ENCODE results near the gene DNAJB6. TPM values are rescaled to one million over a fixed set of nuclear protein-coding genes. Genes with fewer than 3 reads are reported as not detected.

The DNAJB6 gene
- total RNA-seq, 2 donors from 2014 or later, result 103 to 116 TPM

- Mint-ChIP-seq H3K4me3 (no peak overlapping the region), H3K4me1 (ENCODE audit: low read depth) (peaks cover 13% of the 10 kb centered on the region), H3K9me3 (no peaks in the 10 kb centered on the region), H3K27me3 (ENCODE audit: low read depth) (no peaks in the 10 kb centered on the region), H3K36me3 (ENCODE audit: insufficient read depth in 2 of 2) (peaks cover 0 to 3% of the 10 kb centered on the region in 2 donors), H3K27ac (no peak overlapping the region)
- ATAC-seq (replicated peaks in 1 of 2) (no peak), DNase-seq (no peak)
Measured at GRCh38 chr7:157416011-157416410, 79.2 kb downstream of the DNAJB6 start.

GRCh38 chr7:157418204-157419034 is 81.6 kb downstream of the DNAJB6 start:
- peaks cover 0 to 3% of the 10 kb centered on the region in 2 donors for H3K36me3 Mint-ChIP-seq (ENCODE audit: insufficient read depth in 2 of 2)
- no peaks in the 10 kb centered on the region for H3K4me1 Mint-ChIP-seq (ENCODE audit: low read depth)
- ATAC-seq (replicated peaks in 1 of 2), result peak in 1 of 2 donors; percentile 25
- H3K27me3 Mint-ChIP-seq (ENCODE audit: low read depth), result no peaks in the 10 kb centered on the region
- no peak overlapping the region for H3K27ac Mint-ChIP-seq
- H3K9me3 Mint-ChIP-seq, result no peaks in the 10 kb centered on the region
- DNase-seq, result no peak
- no peak overlapping the region for H3K4me3 Mint-ChIP-seq

- Mint-ChIP-seq H3K4me1 (ENCODE audit: low read depth) (no peaks in the 10 kb centered on the region), H3K9me3 (no peaks in the 10 kb centered on the region), H3K4me3 (no peak overlapping the region), H3K27ac (no peak overlapping the region), H3K27me3 (ENCODE audit: low read depth) (no peaks in the 10 kb centered on the region), H3K36me3 (ENCODE audit: insufficient read depth in 2 of 2) (peaks cover 0 to 3% of the 10 kb centered on the region in 2 donors)
- ATAC-seq (replicated peaks in 1 of 2), result peak in 1 of 2 donors; percentile 4
- no peak for DNase-seq
Measured at GRCh38 chr7:157419035-157419293, 82.2 kb downstream of the DNAJB6 start.

- DNase-seq (no peak), ATAC-seq (replicated peaks in 1 of 2) (no peak)
- no peaks in the 10 kb centered on the region for H3K9me3 Mint-ChIP-seq
- no peaks in the 10 kb centered on the region for H3K36me3 Mint-ChIP-seq (ENCODE audit: insufficient read depth in 2 of 2)
- H3K4me1 Mint-ChIP-seq (ENCODE audit: low read depth), result no peaks in the 10 kb centered on the region
- no peak overlapping the region for H3K27ac Mint-ChIP-seq
- H3K27me3 Mint-ChIP-seq (ENCODE audit: low read depth), result no peaks in the 10 kb centered on the region
- no peak overlapping the region for H3K4me3 Mint-ChIP-seq
Measured at GRCh38 chr7:157422279-157422678, 85.5 kb downstream of the DNAJB6 start.

- Mint-ChIP-seq H3K4me3 (no peak overlapping the region), H3K9me3 (no peaks in the 10 kb centered on the region), H3K4me1 (ENCODE audit: low read depth) (no peaks in the 10 kb centered on the region), H3K36me3 (ENCODE audit: insufficient read depth in 2 of 2) (no peaks in the 10 kb centered on the region), H3K27me3 (ENCODE audit: low read depth) (no peaks in the 10 kb centered on the region), H3K27ac (no peak overlapping the region)
- no peak for DNase-seq
- no peak for ATAC-seq (replicated peaks in 1 of 2)
Measured at GRCh38 chr7:157423348-157423747, 86.5 kb downstream of the DNAJB6 start.

GRCh38 chr7:157423886-157424565 is 87.2 kb downstream of the DNAJB6 start:
- H3K9me3 Mint-ChIP-seq, result no peaks in the 10 kb centered on the region
- H3K4me3 Mint-ChIP-seq, result no peak overlapping the region
- no peaks in the 10 kb centered on the region for H3K4me1 Mint-ChIP-seq (ENCODE audit: low read depth)
- H3K27ac Mint-ChIP-seq, result no peak overlapping the region
- ATAC-seq (replicated peaks in 1 of 2) (no peak), DNase-seq (no peak)
- no peaks in the 10 kb centered on the region for H3K36me3 Mint-ChIP-seq (ENCODE audit: insufficient read depth in 2 of 2)
- no peaks in the 10 kb centered on the region for H3K27me3 Mint-ChIP-seq (ENCODE audit: low read depth)

GRCh38 chr7:157425137-157425731 is 88.4 kb downstream of the DNAJB6 start:
- no peaks in the 10 kb centered on the region for H3K4me1 Mint-ChIP-seq (ENCODE audit: low read depth)

GRCh38 chr7:157425761-157426160 is 89.0 kb downstream of the DNAJB6 start:
- Mint-ChIP-seq H3K4me3 (no peak overlapping the region), H3K27me3 (ENCODE audit: low read depth) (no peaks in the 10 kb centered on the region), H3K36me3 (ENCODE audit: insufficient read depth in 2 of 2) (no peaks in the 10 kb centered on the region), H3K4me1 (ENCODE audit: low read depth) (no peaks in the 10 kb centered on the region), H3K27ac (no peak overlapping the region), H3K9me3 (no peaks in the 10 kb centered on the region)
- ATAC-seq (replicated peaks in 1 of 2), result no peak
- DNase-seq, result no peak

More at GRCh38 chr7:157425137-157425731, 88.4 kb downstream of the DNAJB6 start:
- no peak for ATAC-seq (replicated peaks in 1 of 2)
- no peaks in the 10 kb centered on the region for H3K9me3 Mint-ChIP-seq
- no peak overlapping the region for H3K27ac Mint-ChIP-seq
- DNase-seq, result no peak
- H3K27me3 Mint-ChIP-seq (ENCODE audit: low read depth), result no peaks in the 10 kb centered on the region
- no peaks in the 10 kb centered on the region for H3K36me3 Mint-ChIP-seq (ENCODE audit: insufficient read depth in 2 of 2)
- no peak overlapping the region for H3K4me3 Mint-ChIP-seq

- Mint-ChIP-seq H3K4me3 (no peak overlapping the region), H3K4me1 (ENCODE audit: low read depth) (no peaks in the 10 kb centered on the region), H3K36me3 (ENCODE audit: insufficient read depth in 2 of 2) (no peaks in the 10 kb centered on the region), H3K27me3 (ENCODE audit: low read depth) (no peaks in the 10 kb centered on the region), H3K9me3 (no peaks in the 10 kb centered on the region), H3K27ac (no peak overlapping the region)
- DNase-seq (no peak), ATAC-seq (replicated peaks in 1 of 2) (no peak)
Measured at GRCh38 chr7:157426463-157427301, 89.9 kb downstream of the DNAJB6 start.

- H3K36me3 Mint-ChIP-seq (ENCODE audit: insufficient read depth in 2 of 2), result no peaks in the 10 kb centered on the region
- H3K9me3 Mint-ChIP-seq, result no peaks in the 10 kb centered on the region
- peaks cover 10% of the 10 kb centered on the region for H3K4me1 Mint-ChIP-seq (ENCODE audit: low read depth)
- no peak for ATAC-seq (replicated peaks in 1 of 2)
- no peak for DNase-seq
- no peak overlapping the region for H3K27ac Mint-ChIP-seq
- no peaks in the 10 kb centered on the region for H3K27me3 Mint-ChIP-seq (ENCODE audit: low read depth)
- no peak overlapping the region for H3K4me3 Mint-ChIP-seq
Measured at GRCh38 chr7:157427811-157428553, 91.2 kb downstream of the DNAJB6 start.

- no peaks in the 10 kb centered on the region for H3K9me3 Mint-ChIP-seq
- no peak for ATAC-seq (replicated peaks in 1 of 2)
- peaks cover 15% of the 10 kb centered on the region for H3K4me1 Mint-ChIP-seq (ENCODE audit: low read depth)
- H3K27ac Mint-ChIP-seq, result no peak overlapping the region
- H3K27me3 Mint-ChIP-seq (ENCODE audit: low read depth), result no peaks in the 10 kb centered on the region
- DNase-seq, result no peak
- H3K4me3 Mint-ChIP-seq, result no peak overlapping the region
- no peaks in the 10 kb centered on the region for H3K36me3 Mint-ChIP-seq (ENCODE audit: insufficient read depth in 2 of 2)
Measured at GRCh38 chr7:157428554-157428945, 91.7 kb downstream of the DNAJB6 start.

GRCh38 chr7:157429001-157429679 is 92.3 kb downstream of the DNAJB6 start:
- no peaks in the 10 kb centered on the region for H3K27me3 Mint-ChIP-seq (ENCODE audit: low read depth)
- no peak for DNase-seq
- H3K36me3 Mint-ChIP-seq (ENCODE audit: insufficient read depth in 2 of 2), result no peaks in the 10 kb centered on the region
- peaks cover 18% of the 10 kb centered on the region for H3K4me1 Mint-ChIP-seq (ENCODE audit: low read depth)
- no peak overlapping the region for H3K4me3 Mint-ChIP-seq
- H3K27ac Mint-ChIP-seq, result no peak overlapping the region
- no peak for ATAC-seq (replicated peaks in 1 of 2)
- H3K9me3 Mint-ChIP-seq, result no peaks in the 10 kb centered on the region

Measured in activated T-cell treated with anti-CD3 and anti-CD28 coated beads, Interleukin-2, amount 50 U/mL, for 72 hours (primary cell).